ENCODE measurements around the gene PRKCH.

DNA sequence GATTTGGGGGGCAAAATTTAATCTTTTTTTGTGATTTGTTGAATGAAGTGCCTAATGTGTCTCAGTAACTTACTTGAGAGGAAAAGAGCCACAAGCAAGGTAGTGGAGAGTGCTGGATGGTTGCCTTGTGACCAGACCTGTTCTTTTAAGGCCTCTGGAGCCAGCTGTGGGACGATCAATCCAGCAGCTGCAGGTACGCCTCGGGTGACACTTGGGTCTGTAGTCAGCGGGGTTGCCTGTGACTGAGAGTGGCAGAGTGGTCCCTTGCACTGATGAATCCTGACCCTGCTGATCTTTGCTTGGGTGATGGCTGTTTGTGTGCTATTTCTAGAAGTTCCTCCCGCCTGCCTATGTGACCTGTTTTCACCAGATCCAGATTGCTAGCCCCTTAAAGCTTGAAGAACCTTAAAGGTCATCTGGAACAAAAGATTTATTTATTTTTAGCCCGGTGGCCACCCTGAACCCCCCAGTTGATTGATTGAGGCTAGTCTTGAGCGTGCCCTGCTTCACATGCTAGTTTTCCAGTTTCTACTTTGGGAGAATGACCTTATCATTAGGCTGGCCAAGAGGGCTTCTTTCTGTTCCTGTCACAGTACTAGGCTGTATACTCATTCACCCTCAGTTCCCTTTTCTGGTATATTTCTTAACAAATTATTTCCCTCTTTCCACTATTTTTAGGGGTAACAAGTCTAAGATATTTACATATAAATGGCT lies 23.2 kb downstream of the PRKCH start:
- TF ChIP-seq, protein P1, sequence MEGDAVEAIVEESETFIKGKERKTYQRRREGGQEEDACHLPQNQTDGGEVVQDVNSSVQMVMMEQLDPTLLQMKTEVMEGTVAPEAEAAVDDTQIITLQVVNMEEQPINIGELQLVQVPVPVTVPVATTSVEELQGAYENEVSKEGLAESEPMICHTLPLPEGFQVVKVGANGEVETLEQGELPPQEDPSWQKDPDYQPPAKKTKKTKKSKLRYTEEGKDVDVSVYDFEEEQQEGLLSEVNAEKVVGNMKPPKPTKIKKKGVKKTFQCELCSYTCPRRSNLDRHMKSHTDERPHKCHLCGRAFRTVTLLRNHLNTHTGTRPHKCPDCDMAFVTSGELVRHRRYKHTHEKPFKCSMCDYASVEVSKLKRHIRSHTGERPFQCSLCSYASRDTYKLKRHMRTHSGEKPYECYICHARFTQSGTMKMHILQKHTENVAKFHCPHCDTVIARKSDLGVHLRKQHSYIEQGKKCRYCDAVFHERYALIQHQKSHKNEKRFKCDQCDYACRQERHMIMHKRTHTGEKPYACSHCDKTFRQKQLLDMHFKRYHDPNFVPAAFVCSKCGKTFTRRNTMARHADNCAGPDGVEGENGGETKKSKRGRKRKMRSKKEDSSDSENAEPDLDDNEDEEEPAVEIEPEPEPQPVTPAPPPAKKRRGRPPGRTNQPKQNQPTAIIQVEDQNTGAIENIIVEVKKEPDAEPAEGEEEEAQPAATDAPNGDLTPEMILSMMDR (IDR thresholded peaks at IDR 0.05; ENCODE audit: extremely low read depth in 1 of 2, insufficient read depth in 1 of 2, low read depth in 1 of 2, low read length in 2 of 2) = no peak
- TF ChIP-seq POLR2A (IDR thresholded peaks at IDR 0.05; ENCODE audit: low read depth, low read length) = no peak
